CD14-positive monocyte (primary cell): ENCODE data around the gene WDR62. TPM values are rescaled to one million over a fixed set of nuclear protein-coding genes. Genes with fewer than 3 reads are reported as not detected.
A peak's percentile ranks its signal among the peaks of the same experiment; 100 is the strongest.

ENCODE experiments used
- DNase-seq, 3 donors: peaks; one replicate each; pipeline ENCODE4 v3.0.0-alpha.2; 2011 to 2022
- H2AFZ ChIP-seq: 2 replicates; pipeline ENCODE4 v1.6.0; 2012; ENCODE audit warnings: mild to moderate bottlenecking, low read depth, low read length, inconsistent platforms; ENCODE audit not compliant: insufficient read depth, poor library complexity, severe bottlenecking
- H3K27ac ChIP-seq, 2 donors: 1 replicate in 1 of 2; 2 replicates in 1 of 2; pipeline ENCODE4 v1.5.1; 2012 to 2013; ENCODE audit warnings: low read length in 2 of 2, control low read depth in 1 of 2, inconsistent platforms in 1 of 2, low read depth in 1 of 2, mild to moderate bottlenecking in 1 of 2
- H3K27me3 ChIP-seq, 2 donors: one replicate each; pipeline versions ENCODE4 v1.6.0 to v1.6.1; 2011 to 2013; ENCODE audit warnings: low read length in 2 of 2; ENCODE audit not compliant: control insufficient read depth in 2 of 2, insufficient read depth in 2 of 2
- H3K36me3 ChIP-seq, 2 donors: replicated peaks in 1 of 2; 1 replicate in 1 of 2; 2 replicates in 1 of 2; pipeline versions ENCODE4 v1.5.1 to v1.6.1; 2012 to 2013; ENCODE audit warnings: low read length in 2 of 2, control low read depth in 1 of 2, inconsistent platforms in 1 of 2, mild to moderate bottlenecking in 1 of 2; ENCODE audit not compliant: insufficient read depth in 2 of 2, control insufficient read depth in 1 of 2
- H3K4me1 ChIP-seq, 2 donors: 1 replicate in 1 of 2; 2 replicates in 1 of 2; pipeline versions ENCODE4 v1.5.1 to v1.6.1; 2012 to 2013; ENCODE audit warnings: low read length in 2 of 2, control low read depth in 1 of 2, inconsistent platforms in 1 of 2, mild to moderate bottlenecking in 1 of 2, moderate library complexity in 1 of 2; ENCODE audit not compliant: insufficient read depth in 2 of 2, control insufficient read depth in 1 of 2
- H3K4me2 ChIP-seq: replicated peaks from 2 replicates; pipeline ENCODE3; 2012; ENCODE audit warnings: low read length, moderate library complexity, mild to moderate bottlenecking; ENCODE audit not compliant: poor library complexity, severe bottlenecking; ENCODE audit errors: extremely low read depth
- H3K4me3 ChIP-seq, 3 experiments: fragments of 200-600 bp in 1 of 3; sonication (generic) in 1 of 3; replicated peaks in 1 of 3; 1 replicate in 2 of 3; 2 replicates in 1 of 3; pipeline ENCODE4 v1.5.1; 2011 to 2013; ENCODE audit warnings: low read length in 3 of 3, mild to moderate bottlenecking in 3 of 3, control low read depth in 2 of 3, low read depth in 2 of 3, inconsistent platforms in 1 of 3, moderate library complexity in 1 of 3
- H3K79me2 ChIP-seq: 2 replicates; pipeline ENCODE4 v1.6.0; 2012; ENCODE audit warnings: mild to moderate bottlenecking, control low read depth, inconsistent platforms, low read length, moderate library complexity; ENCODE audit not compliant: insufficient read depth
- H3K9ac ChIP-seq: 2 replicates; pipeline ENCODE4 v1.6.0; 2017; ENCODE audit warnings: low read length, mild to moderate bottlenecking; ENCODE audit not compliant: insufficient read depth, poor library complexity, severe bottlenecking
- H3K9me3 ChIP-seq, 2 donors: replicated peaks in 1 of 2; 1 replicate in 1 of 2; 2 replicates in 1 of 2; pipeline versions ENCODE4 v1.5.1 to v1.6.1; 2012 to 2013; ENCODE audit warnings: low read length in 2 of 2, control low read depth in 1 of 2; ENCODE audit not compliant: control insufficient read depth in 1 of 2, insufficient read depth in 1 of 2
- H4K20me1 ChIP-seq: 2 replicates; pipeline ENCODE4 v1.6.0; 2012; ENCODE audit warnings: mild to moderate bottlenecking, low read length, control low read depth, moderate library complexity; ENCODE audit not compliant: insufficient read depth
- H3K27ac Mint-ChIP-seq, 7 donors: one replicate each; pipeline ENCODE4 v1.8.0; 2020; ENCODE audit warnings: mild to moderate bottlenecking in 7 of 7, mixed read lengths in 7 of 7, moderate library complexity in 6 of 7, inconsistent platforms in 2 of 7
- H3K27me3 Mint-ChIP-seq, 3 donors: one replicate each; pipeline ENCODE4 v1.8.0; 2021 to 2022; ENCODE audit warnings: low read depth in 3 of 3, mild to moderate bottlenecking in 3 of 3, mixed read lengths in 3 of 3, moderate library complexity in 3 of 3, inconsistent platforms in 1 of 3
- H3K36me3 Mint-ChIP-seq, 2 donors: one replicate each; pipeline ENCODE4 v1.8.0; 2020; ENCODE audit warnings: mixed read lengths in 2 of 2, inconsistent platforms in 1 of 2, mild to moderate bottlenecking in 1 of 2
- H3K4me1 Mint-ChIP-seq: one replicate; pipeline ENCODE4 v1.8.0; 2020; ENCODE audit warnings: mild to moderate bottlenecking, mixed read lengths
- H3K4me3 Mint-ChIP-seq, 2 donors: one replicate each; pipeline ENCODE4 v1.8.0; 2020; ENCODE audit warnings: mild to moderate bottlenecking in 2 of 2, mixed read lengths in 2 of 2, moderate library complexity in 1 of 2
- H3K9me3 Mint-ChIP-seq, 7 donors: one replicate each; pipeline ENCODE4 v1.8.0; 2020 to 2022; ENCODE audit warnings: mixed read lengths in 7 of 7, mild to moderate bottlenecking in 6 of 7, moderate library complexity in 6 of 7, inconsistent platforms in 2 of 7
- WGBS: methylation state at CpG from one replicate; pipeline ENCODE4 v1.1.5; 2013; ENCODE audit warnings: missing lambda C conversion rate; ENCODE audit not compliant: insufficient coverage; 5-methylcytosine and 5-hydroxymethylcytosine counted together
- intact Hi-C, 2 donors: fragments of 100-400 bp; cut with micrococcal nuclease; formaldehyde crosslinking; loops; one replicate each; pipeline versions ENCODE4 v1.15.0 to v1.15.1; 2023
- polyA plus RNA-seq, 3 donors: library from polyadenylated mRNA; depleted of rRNA in 1 of 3; unstranded in 2 of 3; stranded (reverse) in 1 of 3; fragments of 300-500 nt in 2 of 3; fragments of >200 nt in 1 of 3; fragmentation: Illumina TruSeq in 2 of 3; gene quantifications; 1 replicate in 2 of 3; 2 replicates in 1 of 3; pipeline ENCODE4 v1.2.3, GENCODE V29; 2012 to 2021
- TF ChIP-seq, protein P1 (sequence below): fragments of 200-600 bp; IDR thresholded peaks from one replicate; pipeline ENCODE4 v1.8.0; 2022; ENCODE audit warnings: antibody characterized with exemption, mild to moderate bottlenecking

WDR62 gene
- polyA plus RNA-seq, 3 donors = 0.05 to 0.88 TPM; not detected in 1

DNA sequence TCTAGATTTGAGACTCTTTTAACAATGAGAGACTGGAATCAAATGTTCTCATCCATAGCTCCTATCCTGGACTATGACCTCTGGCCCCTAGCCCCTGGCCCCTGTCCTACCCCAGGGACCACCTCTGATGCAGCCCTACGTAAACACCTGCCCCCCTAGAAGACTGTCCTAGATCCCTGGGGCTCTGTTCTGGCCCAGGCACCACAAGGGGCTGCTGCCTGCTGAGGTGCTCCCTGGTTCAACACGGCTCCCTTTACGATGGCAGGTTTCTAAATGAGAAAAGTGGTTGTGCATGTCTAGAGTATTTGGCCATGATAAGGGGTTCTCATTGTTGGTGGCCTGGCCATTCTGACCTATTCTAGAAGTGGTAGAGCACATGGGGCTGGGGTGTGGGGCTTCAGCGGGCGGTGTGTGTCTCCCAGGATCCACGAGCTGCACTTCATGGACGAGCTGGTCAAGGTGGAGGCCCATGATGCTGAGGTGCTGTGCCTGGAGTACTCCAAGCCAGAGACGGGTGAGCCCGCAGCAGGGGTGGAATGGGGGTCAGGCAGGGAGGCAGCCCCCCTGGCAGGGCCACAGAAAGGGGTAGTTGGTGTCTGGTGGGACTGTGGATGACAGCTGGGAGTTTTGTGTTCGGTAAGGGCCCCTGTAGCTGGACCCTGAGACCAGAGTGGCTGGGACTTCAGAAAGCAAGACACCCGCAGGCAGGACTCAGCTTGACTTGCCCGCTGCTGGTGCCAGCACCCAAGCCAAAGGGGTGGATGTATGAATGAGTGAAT, 29.7 kb downstream of the WDR62 start:
- intact Hi-C loops = no loop called here
- TF ChIP-seq, protein P1, sequence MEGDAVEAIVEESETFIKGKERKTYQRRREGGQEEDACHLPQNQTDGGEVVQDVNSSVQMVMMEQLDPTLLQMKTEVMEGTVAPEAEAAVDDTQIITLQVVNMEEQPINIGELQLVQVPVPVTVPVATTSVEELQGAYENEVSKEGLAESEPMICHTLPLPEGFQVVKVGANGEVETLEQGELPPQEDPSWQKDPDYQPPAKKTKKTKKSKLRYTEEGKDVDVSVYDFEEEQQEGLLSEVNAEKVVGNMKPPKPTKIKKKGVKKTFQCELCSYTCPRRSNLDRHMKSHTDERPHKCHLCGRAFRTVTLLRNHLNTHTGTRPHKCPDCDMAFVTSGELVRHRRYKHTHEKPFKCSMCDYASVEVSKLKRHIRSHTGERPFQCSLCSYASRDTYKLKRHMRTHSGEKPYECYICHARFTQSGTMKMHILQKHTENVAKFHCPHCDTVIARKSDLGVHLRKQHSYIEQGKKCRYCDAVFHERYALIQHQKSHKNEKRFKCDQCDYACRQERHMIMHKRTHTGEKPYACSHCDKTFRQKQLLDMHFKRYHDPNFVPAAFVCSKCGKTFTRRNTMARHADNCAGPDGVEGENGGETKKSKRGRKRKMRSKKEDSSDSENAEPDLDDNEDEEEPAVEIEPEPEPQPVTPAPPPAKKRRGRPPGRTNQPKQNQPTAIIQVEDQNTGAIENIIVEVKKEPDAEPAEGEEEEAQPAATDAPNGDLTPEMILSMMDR = no peak
- H2AFZ ChIP-seq = no peak overlapping the region
- peaks cover 60 to 93% of the 10 kb centered on the region in 2 donors for H3K36me3 Mint-ChIP-seq
- H3K9me3 Mint-ChIP-seq = no peaks in the 10 kb centered on the region
- H3K4me1 Mint-ChIP-seq = no peaks in the 10 kb centered on the region
- over 99% methylated on average over 11 of the region's 12 CpGs for WGBS
- H3K4me1 ChIP-seq = no peaks in the 10 kb centered on the region
- no peak for DNase-seq
- H3K27ac ChIP-seq = no peak overlapping the region
- no peaks in the 10 kb centered on the region for H3K79me2 ChIP-seq
- H3K27ac Mint-ChIP-seq = peak overlapping the region in 3 of 7 donors; percentile 11 to 66 (median 40)
- no peaks in the 10 kb centered on the region for H4K20me1 ChIP-seq
- no peak overlapping the region for H3K4me3 Mint-ChIP-seq
- no peaks in the 10 kb centered on the region for H3K9me3 ChIP-seq
- no peak overlapping the region for H3K4me3 ChIP-seq
- no peak overlapping the region for H3K4me2 ChIP-seq
- no peaks in the 10 kb centered on the region for H3K27me3 ChIP-seq
- H3K27me3 Mint-ChIP-seq = peaks cover 0 to 5% (median 0%) of the 10 kb centered on the region in 3 donors
- peaks cover 55 to 83% of the 10 kb centered on the region in 2 donors for H3K36me3 ChIP-seq
- H3K9ac ChIP-seq = no peak overlapping the region

DNA sequence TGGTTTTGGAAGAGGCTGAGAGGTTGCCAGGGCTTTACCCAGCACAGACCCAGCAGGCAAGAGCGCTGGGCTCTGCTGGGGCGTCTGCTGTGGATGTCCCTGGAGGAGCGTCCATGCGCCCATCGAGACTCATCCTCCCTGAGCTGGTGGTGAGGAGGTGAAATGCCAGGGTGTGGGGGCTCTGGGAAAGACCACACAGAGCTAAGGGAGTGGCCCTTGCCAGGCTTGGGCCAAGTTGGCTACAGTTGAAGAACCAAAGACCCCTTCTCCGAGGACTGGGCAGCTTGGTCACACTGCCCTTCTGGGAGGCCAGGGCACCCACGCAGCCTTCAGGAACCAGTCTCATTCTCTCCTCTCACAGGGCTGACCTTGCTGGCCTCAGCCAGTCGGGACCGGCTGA, 31.6 kb downstream of the WDR62 start:
- peaks cover 65 to 96% of the 10 kb centered on the region in 2 donors for H3K36me3 Mint-ChIP-seq
- no peaks in the 10 kb centered on the region for H3K4me1 Mint-ChIP-seq
- Histone ChIP-seq H2AFZ (no peak overlapping the region), H3K4me1 (no peaks in the 10 kb centered on the region), H3K36me3 (peaks cover 66 to 91% of the 10 kb centered on the region in 2 donors), H4K20me1 (no peaks in the 10 kb centered on the region), H3K27ac (no peak overlapping the region), H3K79me2 (no peaks in the 10 kb centered on the region), H3K27me3 (no peaks in the 10 kb centered on the region), H3K4me3 (no peak overlapping the region), H3K9ac (no peak overlapping the region), H3K9me3 (no peaks in the 10 kb centered on the region), H3K4me2 (no peak overlapping the region)
- no peak for DNase-seq
- WGBS = 94% methylated on average over 8 of the region's 9 CpGs
- no peak overlapping the region for H3K4me3 Mint-ChIP-seq
- TF ChIP-seq, protein P1 = no peak
- H3K27me3 Mint-ChIP-seq = peaks cover 0 to 6% (median 0%) of the 10 kb centered on the region in 3 donors
- no peak overlapping the region for H3K27ac Mint-ChIP-seq
- intact Hi-C loops = no loop called here
- H3K9me3 Mint-ChIP-seq = no peaks in the 10 kb centered on the region
